ENCODE results near the gene CLIC6.

The CLIC6 gene

GRCh38 chr21:34762786-34763185 lies 94.0 kb downstream of the CLIC6 start:
- no peak for DNase-seq (ENCODE audit: low read depth in 2 of 3, low spot score in 1 of 3)

GRCh38 chr21:34764715-34765284 lies 96.0 kb downstream of the CLIC6 start:
- no peak for DNase-seq (ENCODE audit: low read depth in 2 of 3, low spot score in 1 of 3)

DNA sequence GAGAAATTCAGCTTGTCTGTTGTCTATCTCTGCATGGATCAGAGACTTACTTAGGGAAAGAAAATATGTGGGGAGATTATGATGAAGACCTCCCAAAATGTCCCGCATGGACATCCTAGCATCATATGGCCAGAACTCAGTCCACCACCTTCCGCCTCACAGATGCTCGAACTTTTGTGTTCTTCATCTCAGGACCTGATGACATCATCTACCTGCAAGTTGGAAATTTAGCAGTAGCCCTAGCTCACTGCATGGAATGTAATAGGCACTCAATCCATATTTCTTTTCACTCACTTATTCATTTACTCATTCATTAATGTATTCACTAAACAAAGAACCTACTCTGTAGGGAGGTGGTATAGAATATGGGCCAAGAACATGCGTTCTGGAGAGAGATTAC lies 96.8 kb downstream of the CLIC6 start:
- no peak for DNase-seq (ENCODE audit: low read depth in 2 of 3, low spot score in 1 of 3)

GRCh38 chr21:34766862-34767261 lies 98.1 kb downstream of the CLIC6 start:
- DNase-seq (ENCODE audit: low read depth in 2 of 3, low spot score in 1 of 3): no peak

Measured in stimulated activated CD4-positive, alpha-beta T cell treated with anti-CD3 and anti-CD28 coated beads, Interleukin-12 subunit alpha, Interleukin-12 subunit beta, amount 100 ng/mL, for 48 hours (primary cell).